A673 (cell line): ENCODE results near the gene STT3B. TPM values are rescaled to one million over a fixed set of nuclear protein-coding genes. Genes with fewer than 3 reads are reported as not detected.

Experiments
- BruUV-seq: library from RNA; stranded (reverse); fragments of 400-500 nt; replicated peaks from 2 replicates; lab custom pipeline; 2021; lab: Mats Ljungman, UMichigan
- CTCF ChIA-PET: fragments of 300-600 bp; sonication (Branson Sonifier 250); formaldehyde crosslinking; loops from one replicate; lab custom pipeline; 2022; ENCODE audit warnings: antibody characterized with exemption; lab: Charles Lee
- POLR2A ChIA-PET: fragments of 300-600 bp; sonication (Branson Sonifier 250); formaldehyde crosslinking; loops from one replicate; lab custom pipeline; 2022; ENCODE audit warnings: antibody characterized with exemption; ENCODE audit not compliant: low non-redundant PET; lab: Charles Lee
- DNase-seq: peaks from one replicate; pipeline ENCODE4 v3.0.0-alpha.2; 2015; ENCODE audit warnings: low spot score
- H3K27ac ChIP-seq: fragments of 200-600 bp; sonication (generic); 2 replicates; pipeline ENCODE4 v1.5.1; 2016; ENCODE audit warnings: mixed run types, low read depth, mild to moderate bottlenecking, mixed read lengths, antibody characterized with exemption, low read length; ENCODE audit not compliant: poor library complexity, severe bottlenecking
- H3K27me3 ChIP-seq: fragments of 200-600 bp; sonication (generic); replicated peaks from 2 replicates; pipeline ENCODE4 v1.6.1; 2017; ENCODE audit warnings: mixed run types, low read depth, mild to moderate bottlenecking, mixed read lengths, antibody characterized with exemption, low read length; ENCODE audit not compliant: insufficient read depth, poor library complexity
- H3K36me3 ChIP-seq: fragments of 200-600 bp; sonication (generic); 2 replicates; pipeline ENCODE4 v1.6.1; 2016; ENCODE audit warnings: mixed run types, mild to moderate bottlenecking, mixed read lengths, antibody characterized with exemption, low read length; ENCODE audit not compliant: insufficient read depth, poor library complexity, severe bottlenecking
- H3K4me1 ChIP-seq: fragments of 200-600 bp; sonication (generic); 2 replicates; pipeline ENCODE4 v1.6.1; 2017; ENCODE audit warnings: mixed run types, mild to moderate bottlenecking, mixed read lengths, antibody characterized with exemption, low read length; ENCODE audit not compliant: insufficient read depth, poor library complexity, severe bottlenecking
- H3K4me3 ChIP-seq: fragments of 200-600 bp; sonication (generic); 2 replicates; pipeline ENCODE4 v1.5.1; 2016; ENCODE audit warnings: low read depth, mixed run types, mild to moderate bottlenecking, mixed read lengths, low read length; ENCODE audit not compliant: poor library complexity, severe bottlenecking
- H3K9me3 ChIP-seq: fragments of 200-600 bp; sonication (generic); 2 replicates; pipeline ENCODE4 v1.6.1; 2016; ENCODE audit warnings: mixed run types, low read depth, mild to moderate bottlenecking, mixed read lengths, antibody characterized with exemption, low read length; ENCODE audit not compliant: poor library complexity, severe bottlenecking
- EZH2 ChIP-seq: fragments of 200-600 bp; sonication (generic); IDR thresholded peaks from 2 replicates; pipeline ENCODE4 v1.6.1; 2017; ENCODE audit warnings: borderline replicate concordance, low read depth, mild to moderate bottlenecking, mixed read lengths, antibody characterized with exemption, low read length; ENCODE audit not compliant: poor library complexity, severe bottlenecking
- intact Hi-C: fragments of 100-400 bp; cut with micrococcal nuclease; formaldehyde crosslinking; loops from one replicate; pipeline ENCODE4 v1.10.0; 2022; ENCODE audit not compliant: unreplicated experiment
- total RNA-seq: library from RNA; stranded (reverse); gene quantifications from 2 replicates; pipeline ENCODE4 v1.2.3, GENCODE V29; 2021
- TF ChIP-seq, protein P1 (sequence below): fragments of 300-800, 200-600 bp; sonication (generic); conservative IDR thresholded peaks from 2 replicates; pipeline ENCODE4 v1.5.1; 2017; ENCODE audit warnings: low read depth, mild to moderate bottlenecking, antibody characterized with exemption, low read length, moderate library complexity, mixed read lengths

Gene STT3B
- total RNA-seq, 1 experiment from 2014 or later, result 137 TPM

DNA sequence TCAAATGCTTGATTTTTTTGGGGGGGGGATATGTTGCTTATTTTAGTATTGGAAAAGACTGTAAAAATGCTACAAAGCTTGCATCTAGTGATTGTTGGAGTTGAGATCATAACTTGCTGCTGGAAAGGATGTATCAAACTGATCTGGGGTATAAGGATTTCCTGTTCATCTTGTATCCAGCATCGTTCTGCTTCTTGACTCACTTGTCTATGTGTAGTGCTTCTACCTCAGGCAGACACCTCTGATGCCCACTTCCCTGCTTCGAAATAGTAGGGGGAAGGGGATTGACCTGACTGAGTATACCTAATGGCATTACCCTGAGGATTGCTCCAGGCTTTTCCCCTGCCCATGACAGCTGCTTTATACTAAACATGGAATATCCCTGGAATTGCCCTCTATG is 42.7 kb downstream of the STT3B start:
- no peak overlapping the region for H3K4me3 ChIP-seq
- H3K4me1 ChIP-seq, result peaks cover 5% of the 10 kb centered on the region
- no peaks in the 10 kb centered on the region for H3K9me3 ChIP-seq
- DNase-seq, result no peak
- H3K36me3 ChIP-seq, result peaks cover 10% of the 10 kb centered on the region
- POLR2A ChIA-PET, result no interaction called here
- no peak for TF ChIP-seq EZH2
- TF ChIP-seq, protein P1, sequence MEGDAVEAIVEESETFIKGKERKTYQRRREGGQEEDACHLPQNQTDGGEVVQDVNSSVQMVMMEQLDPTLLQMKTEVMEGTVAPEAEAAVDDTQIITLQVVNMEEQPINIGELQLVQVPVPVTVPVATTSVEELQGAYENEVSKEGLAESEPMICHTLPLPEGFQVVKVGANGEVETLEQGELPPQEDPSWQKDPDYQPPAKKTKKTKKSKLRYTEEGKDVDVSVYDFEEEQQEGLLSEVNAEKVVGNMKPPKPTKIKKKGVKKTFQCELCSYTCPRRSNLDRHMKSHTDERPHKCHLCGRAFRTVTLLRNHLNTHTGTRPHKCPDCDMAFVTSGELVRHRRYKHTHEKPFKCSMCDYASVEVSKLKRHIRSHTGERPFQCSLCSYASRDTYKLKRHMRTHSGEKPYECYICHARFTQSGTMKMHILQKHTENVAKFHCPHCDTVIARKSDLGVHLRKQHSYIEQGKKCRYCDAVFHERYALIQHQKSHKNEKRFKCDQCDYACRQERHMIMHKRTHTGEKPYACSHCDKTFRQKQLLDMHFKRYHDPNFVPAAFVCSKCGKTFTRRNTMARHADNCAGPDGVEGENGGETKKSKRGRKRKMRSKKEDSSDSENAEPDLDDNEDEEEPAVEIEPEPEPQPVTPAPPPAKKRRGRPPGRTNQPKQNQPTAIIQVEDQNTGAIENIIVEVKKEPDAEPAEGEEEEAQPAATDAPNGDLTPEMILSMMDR, result no peak
- CTCF ChIA-PET, result no interaction called here
- no peak overlapping the region for H3K27ac ChIP-seq
- no peaks in the 10 kb centered on the region for H3K27me3 ChIP-seq
- BruUV-seq, result no TSS peak
- intact Hi-C loops, result no loop called here

DNA sequence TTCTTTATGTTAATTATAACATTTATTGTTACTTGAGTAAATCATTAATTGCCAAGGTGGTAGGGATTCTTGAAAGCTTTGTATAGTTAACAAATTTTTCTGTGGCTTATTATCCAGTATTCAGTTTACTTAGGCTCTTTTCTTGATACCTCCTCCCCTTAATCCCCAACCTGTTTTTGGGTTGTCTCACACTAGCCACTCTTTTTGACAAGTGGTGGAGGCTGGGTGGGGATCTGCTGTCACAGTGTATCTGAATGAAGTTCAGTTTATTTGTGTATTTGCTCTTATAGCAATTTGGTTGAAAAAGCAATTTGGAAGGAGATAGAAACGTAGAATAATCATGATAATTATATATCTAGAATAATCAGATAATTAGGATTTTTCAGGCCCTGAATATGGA is 43.8 kb downstream of the STT3B start:
- intact Hi-C loops, result no loop called here
- TF ChIP-seq, protein P1, result no peak
- TF ChIP-seq EZH2, result no peak
- ChIA-PET CTCF (no interaction called here), POLR2A (no interaction called here)
- peaks cover 5% of the 10 kb centered on the region for H3K4me1 ChIP-seq
- BruUV-seq, result no TSS peak
- H3K9me3 ChIP-seq, result no peaks in the 10 kb centered on the region
- DNase-seq, result no peak
- no peak overlapping the region for H3K27ac ChIP-seq
- peaks cover 13% of the 10 kb centered on the region for H3K36me3 ChIP-seq
- H3K4me3 ChIP-seq, result no peak overlapping the region
- no peaks in the 10 kb centered on the region for H3K27me3 ChIP-seq

DNA sequence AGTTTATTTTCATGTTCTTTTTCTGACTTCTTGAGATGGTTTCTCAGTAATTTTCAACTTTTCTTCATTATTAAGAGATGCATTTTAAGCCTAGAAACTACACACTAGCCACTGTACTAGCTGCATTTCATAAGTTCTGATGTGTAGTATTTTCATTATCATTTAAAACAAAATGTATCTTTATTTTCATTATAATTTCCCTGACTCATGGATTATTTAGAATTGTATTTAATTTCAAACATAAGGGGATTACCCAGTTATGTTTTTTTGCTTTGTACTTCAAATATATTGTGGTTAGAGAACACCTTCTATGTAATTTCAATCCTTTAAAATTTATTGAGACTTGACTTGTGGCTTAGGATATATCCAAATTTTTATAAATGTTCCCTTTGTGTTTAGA is 44.5 kb downstream of the STT3B start:
- H3K27ac ChIP-seq, result no peak overlapping the region
- ChIA-PET POLR2A (no interaction called here), CTCF (no interaction called here)
- no TSS peak for BruUV-seq
- DNase-seq, result no peak
- H3K4me1 ChIP-seq, result peaks cover 5% of the 10 kb centered on the region
- H3K9me3 ChIP-seq, result no peaks in the 10 kb centered on the region
- peaks cover 13% of the 10 kb centered on the region for H3K36me3 ChIP-seq
- intact Hi-C loops, result no loop called here
- no peak overlapping the region for H3K4me3 ChIP-seq
- no peaks in the 10 kb centered on the region for H3K27me3 ChIP-seq
- TF ChIP-seq EZH2, result no peak
- TF ChIP-seq, protein P1, result no peak
